HepG2 (cell line): ENCODE results near the gene ANAPC2. TPM values are rescaled to one million over a fixed set of nuclear protein-coding genes. Genes with fewer than 3 reads are reported as not detected.

Experiments used
- ATAC-seq: fragments of 200-7000 bp; cut with Tn5 transposase; 3 replicates; pipeline ENCODE4 v1.9.1; 2020; ENCODE audit warnings: mild to moderate bottlenecking, moderate library complexity
- BruUV-seq: library from RNA; stranded (reverse); fragments of 400-500 nt; replicated peaks from 2 replicates; lab custom pipeline; 2021; lab: Mats Ljungman, UMichigan
- CTCF ChIA-PET: fragments of 300-600 bp; formaldehyde crosslinking; extraction: SDS; loops from one replicate; lab custom pipeline; 2021; ENCODE audit warnings: low total read pairs, inconsistent platforms, low intra/inter-chr PET ratio; lab: Yijun Ruan, JAX
- POLR2A ChIA-PET: fragments of 350-600 bp; sonication (Branson Sonifier 250); formaldehyde crosslinking; loops from one replicate; lab custom pipeline; 2020; ENCODE audit warnings: antibody characterized with exemption, inconsistent platforms; lab: Yijun Ruan, JAX
- DNase-seq: peaks from one replicate; pipeline ENCODE4 v3.0.0-alpha.2; 2015; ENCODE audit warnings: low spot score
- FAIRE-seq: peaks from 3 replicates; lab custom pipeline; 2011; peaks lifted over from hg19 to GRCh38; lab: Jason Lieb, UNC
- H2AFZ ChIP-seq: one replicate; pipeline ENCODE4 v1.6.1; 2011; ENCODE audit warnings: low read length, inconsistent platforms
- H3K27ac ChIP-seq: fragments of 300-600 bp; 3 replicates; pipeline ENCODE4 v1.8.0; 2011; ENCODE audit warnings: mixed run types, mild to moderate bottlenecking, mixed read lengths, low read length, inconsistent platforms; ENCODE audit not compliant: insufficient read depth; ENCODE audit errors: extremely low read length
- H3K27me3 ChIP-seq, 2 experiments: fragments of 200-600 bp in 1 of 2; 2 replicates in 1 of 2; 3 replicates in 1 of 2; pipeline versions ENCODE4 v1.6.0 to v1.8.0; 2011; ENCODE audit warnings: low read length in 2 of 2, mild to moderate bottlenecking in 2 of 2, moderate library complexity in 2 of 2, inconsistent platforms in 1 of 2; ENCODE audit not compliant: insufficient read depth in 2 of 2, control insufficient read depth in 1 of 2
- H3K36me3 ChIP-seq, 2 experiments: fragments of 200-600 bp in 1 of 2; replicated peaks in 1 of 2; 2 replicates in 1 of 2; 3 replicates in 1 of 2; pipeline versions ENCODE4 v1.5.1 to v1.8.0; 2011; ENCODE audit warnings: low read length in 2 of 2, inconsistent platforms in 1 of 2; ENCODE audit not compliant: insufficient read depth in 2 of 2, control insufficient read depth in 1 of 2
- H3K4me1 ChIP-seq: 2 replicates; pipeline ENCODE4 v1.5.1; 2012; ENCODE audit warnings: low read length, inconsistent platforms; ENCODE audit not compliant: insufficient read depth
- H3K4me2 ChIP-seq: 2 replicates; pipeline ENCODE4 v1.6.0; 2011; ENCODE audit warnings: low read depth, low read length, inconsistent platforms
- H3K4me3 ChIP-seq, 3 experiments: fragments of 200-600 bp in 1 of 3; sonication (generic), shearing (Covaris generic) in 1 of 3; replicated peaks in 1 of 3; 2 replicates each; pipeline ENCODE4 v1.5.1; 2011 to 2016; ENCODE audit warnings: low read length in 3 of 3, inconsistent platforms in 2 of 3, low read depth in 2 of 3, mild to moderate bottlenecking in 2 of 3, control low read depth in 1 of 3, mixed read lengths in 1 of 3; ENCODE audit not compliant: insufficient read depth in 1 of 3
- H3K79me2 ChIP-seq: one replicate; pipeline ENCODE4 v1.6.1; 2011; ENCODE audit warnings: low read length, inconsistent platforms; ENCODE audit not compliant: insufficient read depth
- H3K9ac ChIP-seq: 2 replicates; pipeline ENCODE4 v1.6.0; 2011; ENCODE audit warnings: mild to moderate bottlenecking, low read depth, low read length, inconsistent platforms; ENCODE audit not compliant: insufficient read depth
- H3K9me3 ChIP-seq: 2 replicates; pipeline ENCODE4 v1.5.1; 2012; ENCODE audit warnings: mild to moderate bottlenecking, low read length
- H4K20me1 ChIP-seq: 2 replicates; pipeline ENCODE4 v1.6.0; 2011; ENCODE audit warnings: inconsistent platforms, mild to moderate bottlenecking, low read length, moderate library complexity; ENCODE audit not compliant: insufficient read depth
- JUN ChIP-seq: sonication (generic); formaldehyde crosslinking; IDR thresholded peaks from 2 replicates; pipeline ENCODE4 v1.4.0; 2020; ENCODE audit warnings: mild to moderate bottlenecking, missing genetic modification reagents
- MAZ ChIP-seq, 2 experiments: sonication (generic) in 1 of 2; formaldehyde crosslinking in 1 of 2; IDR thresholded peaks; 2 replicates each; pipeline versions ENCODE4 v1.5.0 to v1.6.1; 2012 to 2020; ENCODE audit warnings: low read depth in 2 of 2, mild to moderate bottlenecking in 2 of 2, borderline replicate concordance in 1 of 2, improper control_type of control experiment in 1 of 2, low read length in 1 of 2, missing genetic modification reagents in 1 of 2, moderate library complexity in 1 of 2
- PCBP1 ChIP-seq: fragments of 200-400 bp; formaldehyde crosslinking; IDR thresholded peaks from 2 replicates; pipeline ENCODE4 v1.6.1; 2017; ENCODE audit warnings: mild to moderate bottlenecking, low read depth, low read length, borderline replicate concordance
- ZNF362 ChIP-seq: sonication (generic); formaldehyde crosslinking; IDR thresholded peaks from 2 replicates; pipeline ENCODE4 v1.4.0; 2020; ENCODE audit warnings: missing genetic modification reagents, mild to moderate bottlenecking, borderline replicate concordance
- WGBS: methylation state at CpG from one replicate; pipeline ENCODE4 v1.1.6; 2017; ENCODE audit warnings: low lambda C conversion rate; 5-methylcytosine and 5-hydroxymethylcytosine counted together
- in situ Hi-C: cut with HindIII; loops from 2 replicates; pipeline ENCODE4 v1.10.0; 2017; ENCODE audit warnings: low pct_unique_long_range_greater_than_20kb; ENCODE audit not compliant: extremely low pct_ligation_motif_present
- intact Hi-C: fragments of 100-400 bp; cut with micrococcal nuclease; formaldehyde crosslinking; loops from one replicate; pipeline ENCODE4 v1.10.0; 2022; ENCODE audit not compliant: unreplicated experiment
- polyA plus RNA-seq, 8 experiments: library from polyadenylated mRNA; depleted of rRNA in 3 of 8; stranded (reverse) in 7 of 8; unstranded in 1 of 8; fragments of >200 nt; fragmentation: Illumina TruSeq in 4 of 8; extraction: Trizol in 4 of 8; gene quantifications; 2 replicates each; pipeline versions ENCODE4 v1.2.1 to v1.2.3, GENCODE V29; 2011 to 2016; ENCODE audit warnings: low read depth in 4 of 8, missing spikeins in 1 of 8, mixed read lengths in 1 of 8; ENCODE audit not compliant: insufficient read depth in 1 of 8
- total RNA-seq, 5 experiments: library from RNA; depleted of rRNA; stranded (reverse); fragments of >200 nt; fragmentation: Illumina TruSeq; extraction: Trizol; gene quantifications; 2 replicates each; pipeline ENCODE4 v1.2.3, GENCODE V29; 2016; ENCODE audit warnings: low read depth in 1 of 5

Gene ANAPC2
- total and polyA plus RNA-seq, 2 of the 13 experiments (the other 11 are each of a cell fraction or from before 2014, with no cell fraction given) = 12.3 to 15.4 TPM

- in situ Hi-C loops = no loop called here
- Histone ChIP-seq H3K36me3 (no peaks in the 10 kb centered on the region), H3K27me3 (peaks cover 8 to 38% of the 10 kb centered on the region in 2 experiments; a peak in 4 of 5 replicates), H2AFZ (no peak overlapping the region), H3K9me3 (no peaks in the 10 kb centered on the region), H3K4me3 (no peak overlapping the region), H3K4me2 (0 out of 2 replicates have a peak overlapping the region, but pooled peaks have one; percentile 32), H4K20me1 (no peaks in the 10 kb centered on the region), H3K4me1 (peaks cover 30% of the 10 kb centered on the region), H3K79me2 (no peaks in the 10 kb centered on the region), H3K27ac (no peak overlapping the region), H3K9ac (no peak overlapping the region)
- no peak for FAIRE-seq
- peak; percentile 84 for DNase-seq
- ChIA-PET CTCF (no interaction called here), POLR2A (interaction anchor here (0.7 to 3.0 kb wide), 27 partner anchors 12 to 308 kb away, joined by 3 to 34 read pairs (median 8); partner anchors contain the start of genes ANAPC2, LRRC26, MAN1B1 and NSMF)
- ATAC-seq = peak; percentile 19
- no TSS peak for BruUV-seq
- 0 out of 2 replicates have a peak, but pooled peaks have one; percentile 1 for TF ChIP-seq MAZ (IDR thresholded peaks at IDR 0.05; ENCODE audit: borderline replicate concordance, low read depth, low read length)
- TF ChIP-seq MAZ (CRISPR knock-in tag; IDR thresholded peaks at IDR 0.05; ENCODE audit: low read depth) = no peak
- peak; percentile 22; the same call in 1 of the 2 replicates for TF ChIP-seq ZNF362 (CRISPR knock-in tag)
- TF ChIP-seq JUN = no peak
- peak; percentile 67; the same call in 1 of the 2 replicates for TF ChIP-seq PCBP1
- 3% methylated on average over 33 of the region's 34 CpGs for WGBS
- intact Hi-C loops = loop anchor here (1.0 kb wide), 1 partner anchor 37 kb away; the partner anchor contains the start of genes ANAPC2 and SSNA1
Measured at GRCh38 chr9:137150617-137151457, 37.5 kb downstream of the ANAPC2 start.
